ENCODE results near the gene SAFB2.

Gene SAFB2

GRCh38 chr19:5622465-5623396, at the start of gene SAFB2, which contains the start of gene SAFB:
Gene SAFB2 (minus strand): TSS chr19:5622776. CDS start chr19:5622715, 61 bp downstream.
Gene SAFB (plus strand): TSS chr19:5623083. CDS start chr19:5623206, 123 bp downstream.
- DNase-seq (ENCODE audit: low read depth, low spot score) = peak; percentile 98

DNA sequence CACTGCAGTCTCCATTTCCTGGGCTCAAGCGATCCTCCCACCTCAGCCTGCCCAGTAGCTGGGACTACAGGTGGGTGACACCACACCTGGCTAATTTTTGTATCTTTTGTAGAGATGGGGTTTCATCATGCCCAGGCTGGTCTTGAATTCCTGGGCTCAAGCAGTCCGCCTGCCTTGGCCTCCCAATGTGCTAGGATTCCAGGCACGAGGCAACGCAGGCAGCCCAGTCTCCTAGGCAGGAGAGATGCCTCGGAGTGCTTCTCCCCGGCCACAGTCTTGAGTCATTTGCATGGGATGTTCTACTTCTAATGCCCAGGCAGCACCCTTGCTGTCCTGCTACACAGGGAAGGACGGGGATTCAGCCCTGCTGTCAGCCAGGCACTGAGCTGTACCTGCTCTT, 49.0 kb upstream of the SAFB2 start:
- DNase-seq (ENCODE audit: low read depth, low spot score) = no peak

DNA sequence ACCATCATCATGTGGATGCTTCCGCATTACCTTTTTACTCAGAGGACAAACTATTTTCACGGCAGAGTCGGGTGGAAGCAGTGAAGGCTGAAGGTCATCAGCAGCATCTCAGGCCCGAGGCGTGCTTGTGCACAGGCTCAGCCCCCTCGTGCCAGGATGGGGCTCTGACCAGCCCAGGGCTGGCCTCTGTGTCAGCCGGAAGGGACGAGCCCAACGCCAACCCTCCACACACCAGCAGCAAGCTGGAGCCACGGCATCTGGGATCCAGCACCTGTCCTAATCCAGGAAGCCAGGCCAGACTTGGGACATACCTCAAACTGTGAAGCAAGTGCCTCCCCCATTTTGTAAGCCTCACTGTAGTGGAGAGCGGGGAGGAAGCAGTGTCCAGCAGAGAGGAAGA, 46.6 kb upstream of the SAFB2 start:
- DNase-seq (ENCODE audit: low read depth, low spot score) = no peak

DNA sequence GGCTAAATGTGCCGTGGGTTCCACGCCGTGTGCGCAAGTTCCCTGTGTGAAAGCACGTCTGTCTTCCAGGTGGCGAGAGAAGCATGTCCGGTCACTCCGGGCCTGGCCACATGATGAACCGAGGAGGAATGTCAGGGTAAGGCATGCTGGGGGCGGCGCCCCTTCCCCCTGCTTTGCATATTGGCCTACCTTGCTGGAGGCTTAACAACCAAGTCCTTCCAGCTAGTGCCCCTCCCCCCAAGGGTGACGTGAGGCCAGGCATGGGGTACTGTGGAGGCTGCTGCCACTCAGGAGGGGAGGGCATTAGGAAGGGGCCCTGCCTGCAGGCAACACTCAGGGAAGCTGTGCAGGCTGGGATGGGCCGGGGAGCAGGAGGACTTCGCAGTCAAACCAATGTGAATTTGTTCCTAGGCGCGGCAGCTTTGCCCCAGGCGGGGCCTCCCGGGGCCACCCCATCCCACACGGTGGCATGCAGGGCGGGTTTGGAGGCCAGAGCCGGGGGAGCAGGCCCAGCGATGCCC, 45.2 kb upstream of the SAFB2 start:
- no peak for DNase-seq (ENCODE audit: low read depth, low spot score)

- no peak for DNase-seq (ENCODE audit: low read depth, low spot score)
Measured at GRCh38 chr19:5666921-5667610, 44.5 kb upstream of the SAFB2 start.

DNA sequence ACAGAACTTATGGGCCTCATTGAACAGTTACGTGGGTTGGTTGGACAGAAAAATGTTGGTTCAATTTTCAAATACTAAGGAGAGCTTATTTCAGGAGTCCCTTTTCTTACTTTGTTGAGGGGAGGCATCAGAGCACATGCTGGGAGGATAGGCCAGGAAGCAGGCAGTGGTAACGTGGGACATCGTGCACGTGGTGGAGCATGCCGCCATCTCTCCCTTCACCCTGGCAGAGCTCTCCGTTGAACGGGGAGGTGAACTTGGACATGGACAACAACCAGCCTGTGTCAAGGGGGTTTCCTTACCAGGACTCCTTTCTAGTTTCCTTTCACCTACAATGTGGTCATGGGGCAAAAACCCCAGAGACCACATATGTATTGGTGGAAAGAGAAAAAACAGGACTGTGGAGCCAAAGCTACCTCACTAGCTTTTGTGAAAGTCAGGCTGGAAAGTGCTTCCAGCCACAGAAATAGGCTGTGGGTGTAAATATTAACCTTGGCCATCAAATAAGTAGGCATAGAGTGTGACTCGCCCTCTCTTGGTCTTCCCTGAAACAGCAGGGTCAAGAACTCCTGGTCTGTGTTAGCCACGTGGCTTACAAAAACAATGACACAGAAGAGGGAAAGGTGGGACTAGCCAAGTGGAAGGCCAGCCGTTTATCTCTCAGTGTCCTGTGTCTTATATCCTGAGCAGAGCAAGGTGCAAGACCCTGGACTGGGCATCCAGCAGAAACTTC, 43.4 kb upstream of the SAFB2 start:
- no peak for DNase-seq (ENCODE audit: low read depth, low spot score)

DNA sequence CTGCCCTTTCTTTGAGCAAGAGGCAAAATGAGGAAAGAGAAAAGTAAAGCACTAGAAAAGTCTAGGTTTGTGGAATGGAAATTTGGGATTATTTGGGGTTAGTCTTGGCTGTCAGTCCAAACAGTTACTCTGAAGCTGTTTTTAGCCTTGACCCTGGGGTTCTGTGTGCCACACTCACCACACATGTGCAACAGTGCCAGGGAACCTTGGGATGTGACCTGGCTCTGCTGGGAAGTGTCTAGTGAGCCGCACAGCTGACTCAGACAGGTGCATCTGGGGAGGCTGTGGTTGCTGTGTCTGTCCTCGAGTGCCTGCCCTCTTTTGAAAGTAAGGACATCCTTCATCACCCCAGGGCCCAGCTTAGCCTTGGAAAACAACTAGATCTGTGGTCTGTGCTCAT, 41.9 kb upstream of the SAFB2 start:
- DNase-seq (ENCODE audit: low read depth, low spot score) = no peak

DNA sequence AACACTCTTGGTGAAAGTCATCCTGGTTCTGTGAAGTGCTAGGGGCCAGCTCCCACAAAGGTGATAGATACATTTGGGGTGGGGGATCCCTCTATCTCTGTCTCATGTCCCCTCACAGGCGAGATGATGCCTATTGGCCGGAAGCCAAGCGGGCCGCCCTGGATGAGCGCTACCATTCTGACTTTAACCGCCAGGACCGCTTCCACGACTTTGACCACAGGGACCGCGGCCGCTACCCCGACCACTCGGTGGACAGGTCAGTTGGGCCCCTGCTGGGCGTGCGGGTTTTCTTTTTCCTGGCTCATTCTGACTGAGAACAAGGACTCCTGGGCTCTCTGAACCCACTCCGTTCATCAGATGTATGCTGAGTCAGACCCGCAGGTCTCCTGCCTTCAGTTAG, 41.3 kb upstream of the SAFB2 start:
- no peak for DNase-seq (ENCODE audit: low read depth, low spot score)

GRCh38 chr19:5661483-5661882, 38.9 kb upstream of the SAFB2 start:
- no peak for DNase-seq (ENCODE audit: low read depth, low spot score)

DNA sequence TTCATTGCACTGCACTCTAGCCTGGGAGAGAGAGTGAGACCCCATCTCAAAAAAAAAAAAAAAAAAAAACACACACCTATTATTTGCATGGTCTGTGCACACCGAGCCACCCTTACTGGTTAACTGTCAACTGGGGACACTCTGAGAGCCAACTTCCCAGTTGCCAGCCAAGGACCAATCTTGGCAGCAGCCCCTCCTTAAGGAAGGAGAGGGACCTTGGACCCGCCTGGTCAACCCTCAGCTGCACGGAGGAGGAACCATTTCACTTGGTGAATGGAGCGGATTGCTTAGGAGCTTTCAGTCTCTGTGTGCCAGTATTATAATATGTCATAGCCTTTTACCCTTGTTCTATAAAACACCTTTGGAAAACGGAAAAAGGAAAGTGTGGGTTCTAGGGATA, 32.8 kb upstream of the SAFB2 start:
- DNase-seq (ENCODE audit: low read depth, low spot score) = no peak

DNA sequence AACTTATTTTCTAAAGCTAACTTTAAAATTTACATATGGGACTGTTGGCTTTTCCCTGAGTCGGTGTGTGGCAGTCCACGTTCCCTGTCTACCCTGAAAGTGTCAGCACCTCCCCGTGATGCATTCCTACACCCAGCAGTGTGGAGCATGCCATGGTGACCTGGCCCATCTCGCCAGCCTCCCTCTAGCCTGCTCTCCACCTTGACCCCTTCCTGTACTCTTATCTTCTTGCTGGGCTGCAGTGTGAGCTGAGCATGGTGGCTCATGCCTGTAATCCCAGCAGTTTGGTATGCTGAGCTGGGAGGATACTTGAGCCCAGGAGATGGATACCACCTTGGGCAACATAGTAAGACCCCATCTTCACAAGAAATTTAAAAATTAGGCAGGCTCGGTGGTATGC, 32.4 kb upstream of the SAFB2 start:
- no peak for DNase-seq (ENCODE audit: low read depth, low spot score)

- DNase-seq (ENCODE audit: low read depth, low spot score) = no peak
Measured at GRCh38 chr19:5652261-5652660, 29.7 kb upstream of the SAFB2 start.

DNA sequence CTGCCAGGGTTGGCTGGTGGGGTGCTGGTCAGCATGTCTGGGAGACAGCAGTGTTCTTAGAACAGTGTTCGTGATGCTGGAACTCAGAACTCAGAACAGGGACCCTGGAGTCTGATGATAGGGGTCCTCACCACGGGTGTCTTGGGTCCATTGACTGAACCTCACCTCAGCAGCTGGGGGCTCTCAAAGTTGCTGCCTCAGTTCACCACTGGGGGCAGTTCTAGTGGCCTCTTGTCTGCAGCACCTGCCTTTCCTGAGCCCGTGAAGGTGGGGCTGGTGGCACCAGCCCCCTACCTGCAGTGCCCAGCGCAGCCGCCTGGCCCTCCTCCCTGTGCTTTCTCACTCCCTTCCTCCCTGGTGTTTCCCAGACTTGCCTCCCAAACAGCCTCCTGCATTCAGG, 28.8 kb upstream of the SAFB2 start:
- DNase-seq (ENCODE audit: low read depth, low spot score) = no peak

DNA sequence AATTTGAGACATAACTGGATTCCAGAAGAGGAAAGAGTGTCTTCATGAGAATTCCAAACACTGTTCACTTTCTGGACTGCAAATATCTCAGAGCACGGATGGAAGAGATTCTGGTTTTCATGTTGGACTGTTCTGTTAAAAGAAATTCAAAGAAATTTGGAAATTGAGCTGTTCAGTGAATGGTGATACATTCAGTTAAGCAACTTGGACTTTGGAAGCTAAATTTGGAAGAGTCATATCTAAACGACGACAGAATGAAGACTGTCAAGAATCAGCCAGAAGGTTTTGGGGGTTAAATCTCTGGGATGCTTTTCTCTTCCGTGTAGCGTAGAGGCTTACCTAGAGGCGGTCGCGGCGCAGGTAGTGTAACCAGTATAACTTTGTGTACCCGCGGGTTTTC, 25.9 kb upstream of the SAFB2 start:
- DNase-seq (ENCODE audit: low read depth, low spot score) = no peak

DNA sequence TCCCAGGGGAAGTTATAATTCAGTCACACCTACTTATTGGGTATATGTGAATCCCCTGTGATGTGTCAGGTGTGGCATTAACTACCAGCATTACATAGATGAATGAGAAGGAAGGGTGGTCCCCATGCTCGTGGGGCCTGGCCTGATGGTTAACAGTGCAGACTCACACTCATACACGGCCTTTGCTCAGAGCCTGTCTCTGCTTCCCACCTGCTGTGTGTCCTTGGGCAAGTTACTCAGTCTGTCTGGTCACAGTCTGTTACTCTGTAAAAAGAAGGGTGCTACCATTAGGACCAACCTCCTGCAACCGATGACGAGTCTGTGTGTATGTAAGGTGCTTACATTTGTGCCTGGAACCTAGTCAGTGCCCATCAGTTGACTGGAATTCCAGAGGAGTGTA, 24.1 kb upstream of the SAFB2 start:
- DNase-seq (ENCODE audit: low read depth, low spot score) = no peak

- no peak for DNase-seq (ENCODE audit: low read depth, low spot score)
Measured at GRCh38 chr19:5645409-5645808, 22.8 kb upstream of the SAFB2 start.

- no peak for DNase-seq (ENCODE audit: low read depth, low spot score)
Measured at GRCh38 chr19:5644037-5644436, 21.5 kb upstream of the SAFB2 start.

DNA sequence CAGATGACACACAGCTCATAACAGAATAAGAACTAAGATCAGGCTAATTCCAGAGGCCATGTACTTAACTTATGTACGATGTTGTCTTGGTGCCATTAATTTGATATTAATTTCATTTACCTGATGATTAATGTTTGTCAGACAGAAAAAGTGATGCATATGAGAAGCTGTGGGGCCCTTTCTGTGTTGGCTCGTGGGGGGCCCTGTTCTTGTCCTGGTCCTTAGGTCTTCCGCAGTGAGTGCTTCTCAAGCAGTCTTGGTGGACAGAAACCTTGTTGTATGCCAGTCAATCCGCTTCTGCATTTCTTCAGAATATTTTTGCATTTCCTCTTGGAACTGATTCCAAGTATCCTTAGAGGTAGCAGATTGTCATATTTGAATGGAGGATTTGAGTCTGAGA, 20.5 kb upstream of the SAFB2 start:
- no peak for DNase-seq (ENCODE audit: low read depth, low spot score)

DNA sequence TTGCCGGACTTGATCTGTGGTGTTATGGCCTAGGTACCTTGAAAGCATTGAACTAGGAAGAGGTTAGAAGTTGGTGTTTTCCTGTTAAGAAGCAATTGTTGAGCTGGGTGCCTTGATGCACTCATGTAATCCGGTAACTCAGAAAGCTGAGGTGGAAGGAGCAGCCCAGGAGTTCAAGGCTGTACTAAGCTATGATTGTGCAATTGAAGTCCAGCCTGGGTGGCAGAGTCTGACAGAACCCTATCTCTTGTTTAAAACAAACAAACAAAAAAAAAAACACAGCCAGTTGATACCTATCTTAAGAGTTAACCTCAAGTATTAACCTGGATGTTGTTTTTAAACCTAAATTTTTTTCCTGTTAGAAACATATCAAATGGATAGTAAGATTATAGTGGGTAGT, 19.6 kb upstream of the SAFB2 start:
- DNase-seq (ENCODE audit: low read depth, low spot score) = no peak

DNA sequence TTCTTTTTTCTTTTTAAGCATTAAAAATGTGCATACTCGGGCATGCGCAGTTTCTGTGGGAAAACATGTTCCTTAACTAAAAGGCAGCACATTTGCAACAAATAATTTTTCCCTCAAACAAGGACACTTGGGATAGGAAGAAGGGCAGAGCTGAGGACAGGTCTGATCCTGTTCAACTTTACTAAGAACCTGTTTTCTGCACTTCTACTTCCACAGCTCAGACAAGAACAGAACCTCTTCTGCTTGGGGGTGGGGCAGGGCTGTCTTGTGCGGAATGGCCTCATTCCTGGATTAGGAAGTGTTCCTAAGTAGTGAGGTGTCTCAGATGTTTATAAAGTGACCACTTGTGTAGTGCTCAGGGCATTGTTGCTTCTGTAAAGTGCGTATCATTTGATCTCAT, 18.6 kb upstream of the SAFB2 start:
- no peak for DNase-seq (ENCODE audit: low read depth, low spot score)

DNA sequence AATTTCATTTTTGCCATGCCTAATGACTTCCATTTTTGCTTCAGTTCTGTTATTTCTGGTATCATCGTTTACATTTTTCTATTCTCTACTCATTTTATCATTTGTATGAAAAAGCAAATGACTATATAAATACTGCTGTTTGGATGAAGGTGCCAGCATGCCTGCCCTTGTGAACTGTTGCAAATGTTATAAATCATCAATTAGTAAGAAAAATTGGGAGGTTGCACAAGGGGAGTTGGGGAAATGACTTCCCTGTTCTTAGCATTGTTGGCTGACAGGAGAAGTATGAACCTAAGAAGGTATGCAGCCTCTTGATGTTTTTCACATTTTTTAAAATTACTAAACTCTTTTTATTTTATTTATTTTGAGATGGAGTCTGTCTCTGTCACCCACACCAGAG, 15.4 kb upstream of the SAFB2 start:
- no peak for DNase-seq (ENCODE audit: low read depth, low spot score)

DNA sequence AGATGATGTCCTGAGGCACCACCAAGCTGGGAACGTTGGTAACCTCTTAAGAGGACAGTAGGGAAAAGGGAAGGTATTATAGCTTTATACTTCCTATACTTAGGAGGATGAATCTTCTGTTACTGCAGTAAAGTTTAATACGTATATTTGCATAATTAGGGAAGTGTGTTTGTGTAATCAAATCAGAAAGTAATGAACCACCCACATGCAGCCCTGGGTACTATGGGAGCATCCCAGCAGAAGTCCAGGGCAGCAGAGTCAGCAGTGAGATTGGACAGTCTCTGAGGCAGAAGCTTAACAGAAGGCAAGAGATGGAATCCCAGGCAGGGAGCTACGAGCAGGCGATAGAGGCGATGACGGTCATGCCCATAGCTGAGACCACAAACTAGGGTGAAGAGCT, 12.9 kb upstream of the SAFB2 start:
- DNase-seq (ENCODE audit: low read depth, low spot score) = no peak
